GM18868 (cell line): ENCODE measurements around the gene GYS2.
"Not testable (repeated sequence)": the region's sequence is repeated elsewhere in the genome, so short reads cannot be mapped to it uniquely, and the experiment has no call there.

Experiments used
- ATAC-seq: cut with Tn5 transposase; IDR thresholded peaks from one replicate; pipeline ENCODE4 v1.9.1; 2021; ENCODE audit warnings: mild to moderate bottlenecking, moderate library complexity; ENCODE audit not compliant: unreplicated experiment

GYS2 gene

GRCh38 chr12:21604245-21605101 lies at the start of gene GYS2:
TSS of gene GYS2 (minus strand) at chr12:21604847. CDS start at chr12:21604592, 255 bp downstream.
- ATAC-seq: no peak

- no peak for ATAC-seq
These were observed 47.2 kb upstream of the GYS2 start for GRCh38 chr12:21651821-21652220.

GRCh38 chr12:21650997-21651396 lies 46.4 kb upstream of the GYS2 start:
- ATAC-seq: no peak

DNA sequence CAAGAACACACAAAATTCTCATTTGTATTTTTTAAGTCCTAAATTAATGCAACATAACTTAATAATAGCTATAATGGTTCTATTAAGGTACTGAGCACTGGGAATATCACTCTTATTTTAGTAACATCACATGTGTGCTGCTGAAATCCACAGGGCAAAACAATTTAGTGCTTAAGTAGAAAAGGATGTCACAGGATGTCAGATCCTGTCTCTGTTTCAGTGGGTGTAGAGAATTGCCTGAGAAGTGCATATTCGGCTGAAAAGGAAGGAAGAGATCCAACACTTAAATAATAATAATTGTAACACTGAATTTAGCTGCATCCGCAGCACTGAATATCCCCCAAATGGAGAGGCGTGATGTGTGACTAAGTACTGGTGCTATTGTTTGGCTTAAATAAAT lies 44.4 kb upstream of the GYS2 start:
- ATAC-seq: no peak

DNA sequence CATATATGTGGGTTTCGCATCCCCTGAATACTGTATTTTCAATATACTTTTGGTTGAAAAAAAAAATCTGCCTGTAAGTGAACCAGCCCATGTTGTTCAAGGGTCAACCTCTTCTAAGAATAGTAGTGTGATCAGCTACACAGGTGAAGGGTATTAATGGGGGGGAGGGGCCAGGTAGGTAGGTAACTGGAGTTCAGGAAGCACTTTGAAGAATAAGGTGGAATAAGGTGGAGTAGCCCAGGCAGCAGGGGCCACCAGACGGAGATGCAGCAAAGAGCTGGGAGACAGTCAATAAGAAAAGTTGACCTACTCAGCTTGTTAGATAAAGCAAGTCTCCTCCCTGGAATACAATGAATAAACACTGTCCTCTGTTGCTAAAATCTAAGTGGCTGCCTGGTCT lies 43.7 kb upstream of the GYS2 start:
- no peak for ATAC-seq

DNA sequence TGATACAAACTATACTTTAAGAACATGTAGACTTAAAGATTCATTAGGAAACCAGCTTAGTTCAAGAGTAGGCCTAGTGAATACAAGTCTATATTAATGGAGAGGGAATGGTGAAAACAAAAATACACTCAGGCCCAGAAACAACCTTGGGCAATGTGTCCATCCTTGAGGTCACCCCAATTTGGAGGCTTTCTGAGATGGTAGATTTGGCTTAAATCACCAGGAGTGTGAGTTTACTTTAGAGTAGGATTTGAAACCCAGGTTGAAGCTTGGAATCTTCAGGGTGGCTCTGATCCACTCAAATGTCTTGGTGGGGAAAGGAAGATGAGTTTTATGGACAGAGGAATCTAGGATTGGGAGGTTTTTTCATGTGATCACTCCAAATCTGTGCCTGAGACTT lies 42.5 kb upstream of the GYS2 start:
- ATAC-seq: no peak

DNA sequence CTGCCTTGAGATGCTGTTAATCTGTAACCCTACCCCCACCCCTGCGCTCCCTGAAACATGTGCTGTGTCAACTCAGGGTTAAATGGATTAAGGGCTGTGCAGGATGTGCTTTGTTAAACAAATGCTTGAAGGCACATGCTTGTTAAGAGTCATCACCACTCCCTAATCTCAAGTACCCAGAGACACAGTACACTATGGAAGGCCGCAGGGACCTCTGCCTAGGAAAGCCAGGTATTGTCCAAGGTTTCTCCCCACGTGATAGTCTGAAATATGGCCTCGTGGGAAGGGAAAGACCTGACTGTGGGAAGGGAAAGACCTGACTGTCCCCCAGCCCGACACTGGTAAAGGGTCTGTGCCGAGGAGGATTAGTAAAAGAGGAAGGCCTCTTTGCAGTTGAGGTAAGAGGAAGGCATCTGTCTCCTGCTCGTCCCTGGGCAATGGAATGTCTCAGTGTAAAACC lies 40.4 kb upstream of the GYS2 start:
- ATAC-seq: not testable (repeated sequence)

DNA sequence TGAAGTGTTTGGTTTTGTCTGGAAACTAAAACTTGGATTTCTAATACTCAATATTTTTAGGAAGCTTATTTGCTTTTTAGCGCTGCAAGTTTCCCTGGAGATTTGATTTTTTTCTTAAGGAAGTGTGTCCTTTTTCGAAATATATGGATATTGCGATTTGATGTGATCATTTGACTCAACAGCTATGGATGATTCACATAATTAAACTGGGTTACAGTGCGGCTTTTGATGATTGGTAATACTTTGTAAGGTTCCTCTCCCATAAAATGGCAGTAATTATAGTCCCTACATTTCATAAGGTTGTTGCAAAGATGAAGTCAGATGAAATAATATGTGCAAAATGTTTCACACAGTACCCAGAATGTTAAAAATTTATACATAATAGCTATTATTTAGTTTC lies 39.9 kb upstream of the GYS2 start:
- ATAC-seq: no peak

DNA sequence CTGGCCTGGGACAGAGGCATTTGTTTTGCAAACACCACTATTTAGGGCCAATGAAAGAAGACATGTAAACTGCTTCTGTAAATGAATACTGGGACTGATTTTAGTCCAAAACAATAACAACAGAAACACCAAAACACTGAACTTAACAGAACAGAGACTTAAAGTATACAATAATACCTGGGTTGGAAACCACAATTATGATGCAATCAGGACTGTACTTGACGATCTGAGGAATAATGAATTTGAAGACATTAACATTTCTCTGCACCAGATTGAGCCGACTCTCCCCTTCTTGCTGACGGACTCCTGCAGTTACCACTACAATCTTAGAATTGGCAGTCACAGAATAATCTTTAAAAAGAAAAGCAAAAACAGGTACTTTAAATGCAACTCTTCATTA lies 39.1 kb upstream of the GYS2 start:
- ATAC-seq: no peak

- peak; percentile 81 for ATAC-seq
These were observed 38.2 kb upstream of the GYS2 start for GRCh38 chr12:21642707-21643389.

DNA sequence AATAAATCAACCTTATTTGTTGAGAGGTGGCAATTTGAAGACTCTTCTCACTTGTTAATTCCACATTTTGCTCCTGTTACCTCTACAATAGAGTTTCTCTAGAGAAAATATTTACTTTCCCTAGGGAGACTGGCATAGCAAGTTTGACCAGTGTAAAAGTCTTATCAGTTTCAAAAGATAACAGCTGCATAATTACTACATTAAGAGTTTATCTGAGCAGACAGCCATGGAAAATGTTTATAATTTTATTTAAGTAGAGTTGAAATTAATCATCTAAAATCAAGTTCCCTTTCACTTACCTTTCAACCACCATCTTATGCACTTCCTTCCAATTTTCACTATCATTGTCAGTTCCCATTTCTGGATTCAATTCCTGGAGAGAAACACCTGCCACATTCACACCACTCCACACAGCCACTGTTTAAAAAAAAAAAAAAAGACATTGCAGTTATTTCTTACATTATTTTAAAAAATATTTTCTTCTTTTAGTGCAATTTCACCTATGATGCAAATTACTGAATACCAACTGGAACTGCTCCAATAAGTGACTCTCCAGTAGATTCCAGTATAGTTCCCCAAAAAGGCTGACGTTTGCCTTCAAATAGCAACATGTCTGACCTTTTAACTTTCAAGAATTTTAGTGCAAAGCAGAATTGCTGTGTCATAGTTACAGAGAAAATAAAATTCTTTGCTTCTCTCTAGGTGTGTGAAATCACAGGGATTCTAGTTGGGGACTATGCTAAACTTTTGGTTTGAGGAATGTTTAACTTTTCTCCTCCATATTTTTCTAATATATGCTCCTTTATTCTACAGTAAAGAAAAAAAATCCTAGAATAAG lies 33.6 kb upstream of the GYS2 start:
- ATAC-seq: no peak

DNA sequence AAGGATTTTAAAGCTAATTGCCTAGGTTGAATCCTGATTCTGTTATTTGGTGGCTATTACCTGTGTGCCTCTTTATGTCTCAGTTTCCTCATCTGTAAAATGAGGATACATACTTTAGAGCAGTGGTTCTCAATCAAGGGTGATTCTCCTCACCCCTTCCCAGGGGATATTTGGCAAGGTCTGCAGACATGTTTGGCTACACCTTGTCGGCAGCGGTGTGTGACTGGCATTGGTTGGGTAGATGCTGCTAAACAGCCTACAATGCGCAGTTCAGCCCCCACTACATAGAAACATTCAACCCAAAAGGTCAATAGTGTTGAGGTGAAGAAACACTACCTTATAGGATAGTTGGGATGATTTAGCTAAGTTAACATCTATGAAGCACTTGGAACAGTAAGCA lies 29.6 kb upstream of the GYS2 start:
- no peak for ATAC-seq

GRCh38 chr12:21631367-21631766 lies 26.7 kb upstream of the GYS2 start:
- peak; percentile 57 for ATAC-seq

DNA sequence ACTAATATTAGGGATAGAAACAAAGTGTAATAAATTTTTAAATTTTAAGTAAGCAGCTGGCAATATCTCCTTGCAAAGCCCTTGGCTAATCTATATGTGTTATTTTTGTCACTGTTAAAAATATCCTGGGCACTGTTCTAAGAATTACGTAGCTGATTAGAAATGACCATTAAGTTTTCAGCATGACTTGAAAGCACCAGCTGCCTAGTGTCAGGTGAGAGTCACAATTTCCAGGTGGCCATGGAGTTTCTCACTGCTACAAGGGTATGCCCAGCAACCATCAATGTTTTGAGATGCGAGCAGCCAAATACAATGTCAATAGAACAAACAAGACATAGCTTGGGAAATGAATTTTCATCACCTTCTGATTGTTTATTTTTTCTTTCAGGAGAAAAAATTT lies 23.3 kb upstream of the GYS2 start:
- no peak for ATAC-seq

GRCh38 chr12:21618566-21618965 lies 13.9 kb upstream of the GYS2 start:
- no peak for ATAC-seq

DNA sequence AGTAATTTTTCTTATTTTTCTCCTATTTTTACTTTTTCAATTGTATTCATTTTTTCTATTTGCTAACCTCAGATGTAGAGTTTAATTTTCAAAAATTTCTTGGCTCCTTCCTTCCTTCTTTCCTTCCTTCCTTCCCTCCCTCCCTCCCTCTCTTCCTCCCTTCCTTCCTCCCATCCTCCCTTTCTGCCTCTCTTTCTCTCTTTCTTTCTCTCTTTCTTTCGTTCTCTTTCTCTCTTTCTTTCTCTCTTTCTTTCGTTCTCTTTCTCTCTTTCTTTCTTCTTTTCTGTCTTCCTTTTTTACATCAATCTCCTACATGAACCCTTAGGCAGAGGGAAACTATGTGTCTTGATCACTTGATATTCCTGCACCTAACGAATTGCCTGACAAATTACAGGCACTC lies 12.4 kb upstream of the GYS2 start:
- no peak for ATAC-seq

DNA sequence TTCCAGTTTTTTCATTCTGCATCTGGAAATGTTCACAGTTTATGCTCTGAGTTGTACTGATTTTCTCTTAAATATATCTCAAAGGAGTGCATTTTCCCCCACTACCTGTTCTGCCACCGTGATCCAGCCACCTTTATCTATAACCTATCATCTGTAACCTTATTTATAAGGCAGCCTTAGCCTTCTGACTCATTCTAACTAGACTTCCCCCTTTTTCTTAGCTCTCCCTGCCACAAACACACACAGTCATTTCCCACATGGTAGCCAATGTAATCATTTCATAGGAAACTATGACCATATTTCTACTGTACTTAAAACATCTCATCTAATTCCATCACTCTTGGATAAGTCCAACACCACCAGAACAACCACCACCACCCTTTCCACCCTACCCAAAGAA lies 10.8 kb upstream of the GYS2 start:
- ATAC-seq: no peak

GRCh38 chr12:21614506-21614905 lies 9.9 kb upstream of the GYS2 start:
- no peak for ATAC-seq

GRCh38 chr12:21613931-21614330 lies 9.3 kb upstream of the GYS2 start:
- ATAC-seq: no peak

GRCh38 chr12:21608196-21608595 lies 3.5 kb upstream of the GYS2 start:
- ATAC-seq: no peak

GRCh38 chr12:21607701-21608100 lies 3.1 kb upstream of the GYS2 start:
- ATAC-seq: no peak
